Mucosa of descending colon (tissue), 3 donors: ENCODE results near the gene ZNF497. TPM values are rescaled to one million over a fixed set of nuclear protein-coding genes. Genes with fewer than 3 reads are reported as not detected.
A peak's percentile ranks its signal among the peaks of the same experiment; 100 is the strongest.
"Not testable (repeated sequence)": the region's sequence is repeated elsewhere in the genome, so short reads cannot be mapped to it uniquely, and the experiment has no call there.

Source experiments
- ATAC-seq: fragments of 200-7000 bp; cut with Tn5 transposase; one replicate; pipeline ENCODE4 v1.9.1; 2020; ENCODE audit warnings: mild to moderate bottlenecking, moderate library complexity
- DNase-seq, 3 donors: peaks; one replicate each; pipeline ENCODE4 v3.0.0-alpha.2; 2020
- H3K36me3 ChIP-seq: fragments of 200-600 bp; one replicate; pipeline ENCODE4 v1.8.0; 2021; ENCODE audit warnings: low read depth, mild to moderate bottlenecking
- H3K4me1 ChIP-seq: fragments of 200-600 bp; one replicate; pipeline ENCODE4 v1.8.0; 2021; ENCODE audit warnings: low read depth, mild to moderate bottlenecking
- H3K4me3 ChIP-seq: fragments of 200-600 bp; one replicate; pipeline ENCODE4 v1.8.0; 2021; ENCODE audit warnings: mild to moderate bottlenecking
- H3K9me3 ChIP-seq: fragments of 200-600 bp; one replicate; pipeline ENCODE4 v1.8.0; 2021; ENCODE audit warnings: mild to moderate bottlenecking
- CTCF ChIP-seq: fragments of 200-600 bp; IDR thresholded peaks from one replicate; pipeline ENCODE4 v1.8.0; 2022; ENCODE audit warnings: antibody characterized with exemption, mild to moderate bottlenecking
- intact Hi-C, 2 donors: fragments of 100-400 bp; cut with DNase I in 1 of 2; cut with micrococcal nuclease in 1 of 2; formaldehyde crosslinking; loops; one replicate each; pipeline versions ENCODE4 v1.11.0 to v1.11.1; 2022; cut with DNase I, micrococcal nuclease
- total RNA-seq, 3 donors: library from RNA; stranded (reverse); fragmentation: NEBNext Ultra II Directional in 2 of 3; extraction: Animal tissue kit (Norgen Biotek cat#: 25700) in 2 of 3; gene quantifications; one replicate each; pipeline versions ENCODE4 v1.2.1 to v1.2.4, GENCODE V29; 2021 to 2023
- donor health status: DM: no; HTN: no; CAD: no; lungs with moderate emphysema.
- donor health status: DM: no; HTN: no; CAD: no.
- donor health status: DM: no; HTN: yes; CAD: no.

ZNF497 gene
- total RNA-seq, 3 donors from 2014 or later = 1.1 to 1.9 (median 1.2) TPM

- Histone ChIP-seq H3K4me3 (no peak overlapping the region), H3K4me1 (peaks cover 18% of the 10 kb centered on the region), H3K9me3 (no peaks in the 10 kb centered on the region), H3K36me3 (no peaks in the 10 kb centered on the region)
- no peak for ATAC-seq
- DNase-seq = peak in 1 of 3 donors; percentile 34
- intact Hi-C loops = no loop called here
- no peak for TF ChIP-seq CTCF
Observed at GRCh38 chr19:58406818-58407657, 44.5 kb upstream of the ZNF497 start.

- DNase-seq, intact Hi-C loops, H3K36me3 ChIP-seq, ATAC-seq, H3K4me3 ChIP-seq, H3K9me3 ChIP-seq: not testable (repeated sequence)
- H3K4me1 ChIP-seq = peaks cover 12% of the 10 kb centered on the region
Observed at GRCh38 chr19:58403920-58404478, 41.4 kb upstream of the ZNF497 start.

GRCh38 chr19:58401840-58402421, 39.4 kb upstream of the ZNF497 start:
- H3K4me3 ChIP-seq = no peak overlapping the region
- TF ChIP-seq CTCF = no peak
- no peaks in the 10 kb centered on the region for H3K9me3 ChIP-seq
- no peak for ATAC-seq
- DNase-seq = peak in 1 of 3 donors; percentile 48
- intact Hi-C loops = no loop called here
- peaks cover 6% of the 10 kb centered on the region for H3K4me1 ChIP-seq
- peaks cover 4% of the 10 kb centered on the region for H3K36me3 ChIP-seq

GRCh38 chr19:58400916-58401839, 38.6 kb upstream of the ZNF497 start:
- peaks cover 4% of the 10 kb centered on the region for H3K36me3 ChIP-seq
- H3K4me1 ChIP-seq = peaks cover 10% of the 10 kb centered on the region
- H3K4me3 ChIP-seq = peak overlapping the region; percentile 32
- intact Hi-C loops = no loop called here
- no peak for TF ChIP-seq CTCF
- no peaks in the 10 kb centered on the region for H3K9me3 ChIP-seq
- peak; percentile 97 for ATAC-seq
- peak; percentile 99 to 100 (median 100) for DNase-seq

- H3K9me3 ChIP-seq = no peaks in the 10 kb centered on the region
- ATAC-seq = no peak
- intact Hi-C loops = no loop called here
- no peak for TF ChIP-seq CTCF
- DNase-seq = no peak
- no peak overlapping the region for H3K4me3 ChIP-seq
- peaks cover 17% of the 10 kb centered on the region for H3K4me1 ChIP-seq
- H3K36me3 ChIP-seq = peaks cover 4% of the 10 kb centered on the region
Observed at GRCh38 chr19:58400316-58400915, 37.9 kb upstream of the ZNF497 start.
